NCI-H748 (cell line): ENCODE measurements around the gene CENPI.
"Not testable (repeated sequence)": the region's sequence is repeated elsewhere in the genome, so short reads cannot be mapped to it uniquely, and the experiment has no call there.

Experiments used
- DNase-seq: peaks from one replicate; lab custom pipeline; 2025; ENCODE audit not compliant: unreplicated experiment; lab: John Stamatoyannopoulos, UW

Gene CENPI

GRCh38 chrX:101097546-101098453 lies at the start of gene CENPI:
TSS of gene CENPI (plus strand) at chrX:101098204. CDS start at chrX:101101071, 2,867 bp downstream.
- DNase-seq, result peak; percentile 94

- DNase-seq, result no peak
Observed at GRCh38 chrX:101051153-101051548, 46.9 kb upstream of the CENPI start.

- DNase-seq, result peak; percentile 82
Observed at GRCh38 chrX:101051549-101052302, 46.3 kb upstream of the CENPI start, which contains the start of gene TRMT2B. TSS of gene TRMT2B (minus strand) at chrX:101052111. CDS start at chrX:101042289, 9,822 bp downstream.

- DNase-seq, result not testable (repeated sequence)
Observed at GRCh38 chrX:101056551-101056950, 41.5 kb upstream of the CENPI start.

- no peak for DNase-seq
Observed at GRCh38 chrX:101057093-101057714, 40.8 kb upstream of the CENPI start.

GRCh38 chrX:101062176-101062575 lies 35.8 kb upstream of the CENPI start:
- DNase-seq, result no peak

GRCh38 chrX:101071582-101071981 lies 26.4 kb upstream of the CENPI start:
- no peak for DNase-seq

GRCh38 chrX:101078716-101079598 lies 19.0 kb upstream of the CENPI start, which contains the start of gene TMEM35A:
TSS of gene TMEM35A (plus strand) at chrX:101078879. CDS start at chrX:101079003, 124 bp downstream.
- peak; percentile 18 for DNase-seq

- DNase-seq, result no peak
Observed at GRCh38 chrX:101079736-101080270, 18.2 kb upstream of the CENPI start.

- DNase-seq, result no peak
Observed at GRCh38 chrX:101080326-101081124, 17.5 kb upstream of the CENPI start.

GRCh38 chrX:101081231-101081630 lies 16.8 kb upstream of the CENPI start:
- DNase-seq, result no peak

GRCh38 chrX:101091817-101092216 lies 6.2 kb upstream of the CENPI start:
- no peak for DNase-seq

GRCh38 chrX:101108284-101108683 lies 10.3 kb downstream of the CENPI start:
- DNase-seq, result no peak

- no peak for DNase-seq
Observed at GRCh38 chrX:101117701-101118100, 19.7 kb downstream of the CENPI start.

- no peak for DNase-seq
Observed at GRCh38 chrX:101136235-101136634, 38.2 kb downstream of the CENPI start.
